ENCODE results near the gene SAT1. TPM values are rescaled to one million over a fixed set of nuclear protein-coding genes. Genes with fewer than 3 reads are reported as not detected.

Gene SAT1
- total RNA-seq, 1 donor from 2014 or later, result 193 TPM

GRCh38 chrX:23784470-23785331 lies 1.7 kb downstream of the SAT1 start:
- Mint-ChIP-seq H3K4me1 (ENCODE audit: low read depth) (peaks cover 33% of the 10 kb centered on the region), H3K4me3 (ENCODE audit: low read depth) (peak overlapping the region; percentile 91), H3K27ac (peak overlapping the region; percentile 70)

GRCh38 chrX:23785580-23785979 lies 2.6 kb downstream of the SAT1 start:
- no peaks in the 10 kb centered on the region for H3K27me3 Mint-ChIP-seq
- DNase-seq (ENCODE audit: low spot score, unreplicated experiment), result no peak
- peaks cover 17% of the 10 kb centered on the region for H3K36me3 Mint-ChIP-seq (ENCODE audit: insufficient read depth)
- no peaks in the 10 kb centered on the region for H3K9me3 Mint-ChIP-seq (ENCODE audit: low read depth)
- no peak for TF ChIP-seq CTCF (IDR thresholded peaks at IDR 0.05; ENCODE audit: unreplicated experiment)
- H3K4me3 Mint-ChIP-seq (ENCODE audit: low read depth), result peak overlapping the region; percentile 91
- H3K27ac Mint-ChIP-seq, result peak overlapping the region; percentile 3
- peaks cover 36% of the 10 kb centered on the region for H3K4me1 Mint-ChIP-seq (ENCODE audit: low read depth)

More at GRCh38 chrX:23784470-23785331, 1.7 kb downstream of the SAT1 start:
- peaks cover 17% of the 10 kb centered on the region for H3K36me3 Mint-ChIP-seq (ENCODE audit: insufficient read depth)
- no peak for TF ChIP-seq CTCF (IDR thresholded peaks at IDR 0.05; ENCODE audit: unreplicated experiment)
- H3K27me3 Mint-ChIP-seq, result no peaks in the 10 kb centered on the region
- DNase-seq (ENCODE audit: low spot score, unreplicated experiment), result no peak
- H3K9me3 Mint-ChIP-seq (ENCODE audit: low read depth), result no peaks in the 10 kb centered on the region

GRCh38 chrX:23786268-23786815 lies 3.4 kb downstream of the SAT1 start:
- Mint-ChIP-seq H3K27ac (peak overlapping the region; percentile 73), H3K9me3 (ENCODE audit: low read depth) (no peaks in the 10 kb centered on the region), H3K27me3 (no peaks in the 10 kb centered on the region), H3K36me3 (ENCODE audit: insufficient read depth) (peaks cover 17% of the 10 kb centered on the region), H3K4me3 (ENCODE audit: low read depth) (no peak overlapping the region), H3K4me1 (ENCODE audit: low read depth) (peaks cover 36% of the 10 kb centered on the region)
- TF ChIP-seq CTCF (IDR thresholded peaks at IDR 0.05; ENCODE audit: unreplicated experiment), result no peak
- no peak for DNase-seq (ENCODE audit: low spot score, unreplicated experiment)

- Mint-ChIP-seq H3K27me3 (no peaks in the 10 kb centered on the region), H3K4me3 (ENCODE audit: low read depth) (no peak overlapping the region), H3K27ac (peak overlapping the region; percentile 89), H3K4me1 (ENCODE audit: low read depth) (peaks cover 37% of the 10 kb centered on the region), H3K36me3 (ENCODE audit: insufficient read depth) (peaks cover 17% of the 10 kb centered on the region), H3K9me3 (ENCODE audit: low read depth) (no peaks in the 10 kb centered on the region)
- DNase-seq (ENCODE audit: low spot score, unreplicated experiment), result no peak
- no peak for TF ChIP-seq CTCF (IDR thresholded peaks at IDR 0.05; ENCODE audit: unreplicated experiment)
These were observed 4.8 kb downstream of the SAT1 start for GRCh38 chrX:23787745-23788118.

GRCh38 chrX:23788521-23788920 lies 5.5 kb downstream of the SAT1 start:
- TF ChIP-seq CTCF (IDR thresholded peaks at IDR 0.05; ENCODE audit: unreplicated experiment), result no peak
- Mint-ChIP-seq H3K4me3 (ENCODE audit: low read depth) (no peak overlapping the region), H3K27ac (peak overlapping the region; percentile 89), H3K36me3 (ENCODE audit: insufficient read depth) (peaks cover 17% of the 10 kb centered on the region), H3K4me1 (ENCODE audit: low read depth) (peaks cover 43% of the 10 kb centered on the region), H3K9me3 (ENCODE audit: low read depth) (no peaks in the 10 kb centered on the region), H3K27me3 (no peaks in the 10 kb centered on the region)
- no peak for DNase-seq (ENCODE audit: low spot score, unreplicated experiment)
